CD14-positive monocyte (primary cell): ENCODE data around the gene CARNS1. TPM values are rescaled to one million over a fixed set of nuclear protein-coding genes. Genes with fewer than 3 reads are reported as not detected.

ENCODE experiments used
- DNase-seq, 3 donors: peaks; one replicate each; pipeline ENCODE4 v3.0.0-alpha.2; 2011 to 2022
- H2AFZ ChIP-seq: 2 replicates; pipeline ENCODE4 v1.6.0; 2012; ENCODE audit warnings: mild to moderate bottlenecking, low read depth, low read length, inconsistent platforms; ENCODE audit not compliant: insufficient read depth, poor library complexity, severe bottlenecking
- H3K27ac ChIP-seq, 2 donors: 1 replicate in 1 of 2; 2 replicates in 1 of 2; pipeline ENCODE4 v1.5.1; 2012 to 2013; ENCODE audit warnings: low read length in 2 of 2, control low read depth in 1 of 2, inconsistent platforms in 1 of 2, low read depth in 1 of 2, mild to moderate bottlenecking in 1 of 2
- H3K27me3 ChIP-seq, 2 donors: one replicate each; pipeline versions ENCODE4 v1.6.0 to v1.6.1; 2011 to 2013; ENCODE audit warnings: low read length in 2 of 2; ENCODE audit not compliant: control insufficient read depth in 2 of 2, insufficient read depth in 2 of 2
- H3K36me3 ChIP-seq, 2 donors: replicated peaks in 1 of 2; 1 replicate in 1 of 2; 2 replicates in 1 of 2; pipeline versions ENCODE4 v1.5.1 to v1.6.1; 2012 to 2013; ENCODE audit warnings: low read length in 2 of 2, control low read depth in 1 of 2, inconsistent platforms in 1 of 2, mild to moderate bottlenecking in 1 of 2; ENCODE audit not compliant: insufficient read depth in 2 of 2, control insufficient read depth in 1 of 2
- H3K4me1 ChIP-seq, 2 donors: 1 replicate in 1 of 2; 2 replicates in 1 of 2; pipeline versions ENCODE4 v1.5.1 to v1.6.1; 2012 to 2013; ENCODE audit warnings: low read length in 2 of 2, control low read depth in 1 of 2, inconsistent platforms in 1 of 2, mild to moderate bottlenecking in 1 of 2, moderate library complexity in 1 of 2; ENCODE audit not compliant: insufficient read depth in 2 of 2, control insufficient read depth in 1 of 2
- H3K4me2 ChIP-seq: replicated peaks from 2 replicates; pipeline ENCODE3; 2012; ENCODE audit warnings: low read length, moderate library complexity, mild to moderate bottlenecking; ENCODE audit not compliant: poor library complexity, severe bottlenecking; ENCODE audit errors: extremely low read depth
- H3K4me3 ChIP-seq, 3 experiments: fragments of 200-600 bp in 1 of 3; sonication (generic) in 1 of 3; replicated peaks in 1 of 3; 1 replicate in 2 of 3; 2 replicates in 1 of 3; pipeline ENCODE4 v1.5.1; 2011 to 2013; ENCODE audit warnings: low read length in 3 of 3, mild to moderate bottlenecking in 3 of 3, control low read depth in 2 of 3, low read depth in 2 of 3, inconsistent platforms in 1 of 3, moderate library complexity in 1 of 3
- H3K79me2 ChIP-seq: 2 replicates; pipeline ENCODE4 v1.6.0; 2012; ENCODE audit warnings: mild to moderate bottlenecking, control low read depth, inconsistent platforms, low read length, moderate library complexity; ENCODE audit not compliant: insufficient read depth
- H3K9ac ChIP-seq: 2 replicates; pipeline ENCODE4 v1.6.0; 2017; ENCODE audit warnings: low read length, mild to moderate bottlenecking; ENCODE audit not compliant: insufficient read depth, poor library complexity, severe bottlenecking
- H3K9me3 ChIP-seq, 2 donors: replicated peaks in 1 of 2; 1 replicate in 1 of 2; 2 replicates in 1 of 2; pipeline versions ENCODE4 v1.5.1 to v1.6.1; 2012 to 2013; ENCODE audit warnings: low read length in 2 of 2, control low read depth in 1 of 2; ENCODE audit not compliant: control insufficient read depth in 1 of 2, insufficient read depth in 1 of 2
- H4K20me1 ChIP-seq: 2 replicates; pipeline ENCODE4 v1.6.0; 2012; ENCODE audit warnings: mild to moderate bottlenecking, low read length, control low read depth, moderate library complexity; ENCODE audit not compliant: insufficient read depth
- H3K27ac Mint-ChIP-seq, 7 donors: one replicate each; pipeline ENCODE4 v1.8.0; 2020; ENCODE audit warnings: mild to moderate bottlenecking in 7 of 7, mixed read lengths in 7 of 7, moderate library complexity in 6 of 7, inconsistent platforms in 2 of 7
- H3K27me3 Mint-ChIP-seq, 3 donors: one replicate each; pipeline ENCODE4 v1.8.0; 2021 to 2022; ENCODE audit warnings: low read depth in 3 of 3, mild to moderate bottlenecking in 3 of 3, mixed read lengths in 3 of 3, moderate library complexity in 3 of 3, inconsistent platforms in 1 of 3
- H3K36me3 Mint-ChIP-seq, 2 donors: one replicate each; pipeline ENCODE4 v1.8.0; 2020; ENCODE audit warnings: mixed read lengths in 2 of 2, inconsistent platforms in 1 of 2, mild to moderate bottlenecking in 1 of 2
- H3K4me1 Mint-ChIP-seq: one replicate; pipeline ENCODE4 v1.8.0; 2020; ENCODE audit warnings: mild to moderate bottlenecking, mixed read lengths
- H3K4me3 Mint-ChIP-seq, 2 donors: one replicate each; pipeline ENCODE4 v1.8.0; 2020; ENCODE audit warnings: mild to moderate bottlenecking in 2 of 2, mixed read lengths in 2 of 2, moderate library complexity in 1 of 2
- H3K9me3 Mint-ChIP-seq, 7 donors: one replicate each; pipeline ENCODE4 v1.8.0; 2020 to 2022; ENCODE audit warnings: mixed read lengths in 7 of 7, mild to moderate bottlenecking in 6 of 7, moderate library complexity in 6 of 7, inconsistent platforms in 2 of 7
- CTCF ChIP-seq: fragments of 200-600 bp; IDR thresholded peaks from one replicate; pipeline ENCODE4 v1.8.0; 2022; ENCODE audit warnings: antibody characterized with exemption, mild to moderate bottlenecking
- WGBS: methylation state at CpG from one replicate; pipeline ENCODE4 v1.1.5; 2013; ENCODE audit warnings: missing lambda C conversion rate; ENCODE audit not compliant: insufficient coverage; 5-methylcytosine and 5-hydroxymethylcytosine counted together
- intact Hi-C, 2 donors: fragments of 100-400 bp; cut with micrococcal nuclease; formaldehyde crosslinking; loops; one replicate each; pipeline versions ENCODE4 v1.15.0 to v1.15.1; 2023
- polyA plus RNA-seq, 3 donors: library from polyadenylated mRNA; depleted of rRNA in 1 of 3; unstranded in 2 of 3; stranded (reverse) in 1 of 3; fragments of 300-500 nt in 2 of 3; fragments of >200 nt in 1 of 3; fragmentation: Illumina TruSeq in 2 of 3; gene quantifications; 1 replicate in 2 of 3; 2 replicates in 1 of 3; pipeline ENCODE4 v1.2.3, GENCODE V29; 2012 to 2021

CARNS1 gene
- polyA plus RNA-seq, 3 donors = 0.09 TPM; not detected in 2

DNA sequence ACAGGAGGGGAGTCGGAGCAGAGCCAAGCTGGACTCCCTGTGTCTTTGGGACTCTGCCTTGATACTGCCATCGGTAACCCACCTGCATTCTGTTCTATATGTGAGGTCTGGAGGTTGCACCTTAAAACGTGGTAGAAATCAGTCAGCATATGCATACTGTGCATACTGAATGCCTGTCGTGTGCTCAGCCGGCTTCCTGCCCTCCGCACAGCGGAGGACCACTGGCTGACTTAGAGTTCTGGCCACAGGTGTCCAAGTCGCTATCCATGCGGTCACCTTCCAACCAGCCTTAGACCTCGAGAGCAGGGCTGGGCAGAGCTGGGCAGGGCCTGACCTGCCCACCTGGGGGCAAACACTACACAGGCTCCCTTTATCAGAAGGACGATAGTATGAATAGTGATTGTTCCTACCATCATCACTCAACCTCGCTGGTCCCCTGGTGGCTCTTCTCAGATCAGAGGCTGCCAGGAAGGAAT, 7.8 kb upstream of the CARNS1 start:
- H3K36me3 ChIP-seq = peaks cover 9 to 18% of the 10 kb centered on the region in 2 donors
- no peak overlapping the region for H3K9ac ChIP-seq
- intact Hi-C loops = no loop called here
- H2AFZ ChIP-seq = no peak overlapping the region
- no peaks in the 10 kb centered on the region for H3K27me3 ChIP-seq
- peaks cover 33% of the 10 kb centered on the region for H3K79me2 ChIP-seq
- peaks cover 3 to 18% (median 13%) of the 10 kb centered on the region in 3 donors for H3K27me3 Mint-ChIP-seq
- H3K4me1 Mint-ChIP-seq = peaks cover 69% of the 10 kb centered on the region
- 85% methylated on average over 9 of the region's 12 CpGs for WGBS
- peaks cover 51% of the 10 kb centered on the region for H4K20me1 ChIP-seq
- no peak for TF ChIP-seq CTCF
- H3K4me3 ChIP-seq = no peak overlapping the region
- no peak overlapping the region for H3K27ac Mint-ChIP-seq
- peaks cover 65 to 74% of the 10 kb centered on the region in 2 donors for H3K4me1 ChIP-seq
- no peaks in the 10 kb centered on the region for H3K9me3 ChIP-seq
- no peak for DNase-seq
- no peaks in the 10 kb centered on the region for H3K9me3 Mint-ChIP-seq
- peak overlapping the region; percentile 2 to 14 for H3K27ac ChIP-seq
- no peak overlapping the region for H3K4me3 Mint-ChIP-seq
- H3K4me2 ChIP-seq = no peak overlapping the region
- peaks cover 19 to 36% of the 10 kb centered on the region in 2 donors for H3K36me3 Mint-ChIP-seq

- intact Hi-C loops = no loop called here
- H3K4me2 ChIP-seq = peak overlapping the region; percentile 46
- peaks cover 0 to 6% of the 10 kb centered on the region in 2 donors for H3K27me3 ChIP-seq
- H3K4me1 Mint-ChIP-seq = peaks cover 60% of the 10 kb centered on the region
- peaks cover 9 to 27% (median 22%) of the 10 kb centered on the region in 3 donors for H3K27me3 Mint-ChIP-seq
- no peak for TF ChIP-seq CTCF
- H3K9me3 ChIP-seq = no peaks in the 10 kb centered on the region
- DNase-seq = no peak
- H3K36me3 ChIP-seq = peaks cover 9 to 18% of the 10 kb centered on the region in 2 donors
- H3K9ac ChIP-seq = peak overlapping the region; percentile 25
- peak overlapping the region; percentile 39 to 55 for H3K4me3 Mint-ChIP-seq
- peaks cover 51% of the 10 kb centered on the region for H4K20me1 ChIP-seq
- H3K27ac ChIP-seq = peak overlapping the region in 1 of 2 donors; percentile 26
- peaks cover 19 to 36% of the 10 kb centered on the region in 2 donors for H3K36me3 Mint-ChIP-seq
- 19% methylated on average over 15 of the region's 18 CpGs for WGBS
- peak overlapping the region in 3 of 7 donors; percentile 71 to 85 (median 83) for H3K27ac Mint-ChIP-seq
- peaks cover 25% of the 10 kb centered on the region for H3K79me2 ChIP-seq
- H3K4me1 ChIP-seq = peaks cover 57 to 65% of the 10 kb centered on the region in 2 donors
- peak overlapping the region; percentile 46 for H2AFZ ChIP-seq
- H3K4me3 ChIP-seq = peak overlapping the region in 1 of 3 experiments; percentile 47
- H3K9me3 Mint-ChIP-seq = no peaks in the 10 kb centered on the region
Observed at GRCh38 chr11:67408437-67409200, 6.9 kb upstream of the CARNS1 start.
